GM12865 (cell line): ENCODE data around the gene CYP2W1.

ENCODE experiments used
- DNase-seq: peaks from one replicate; pipeline ENCODE4 v3.0.0; 2010; ENCODE audit warnings: low read depth
- H3K4me3 ChIP-seq: 2 replicates; pipeline ENCODE4 v1.5.1; 2011; ENCODE audit warnings: mild to moderate bottlenecking, low read depth, low read length, control low read depth
- TF ChIP-seq, protein P1 (sequence below): IDR thresholded peaks from 2 replicates; pipeline ENCODE4 v1.5.1; 2011; ENCODE audit warnings: low read length, control low read depth, low read depth, inconsistent platforms; ENCODE audit not compliant: insufficient read depth; ENCODE audit errors: missing control alignments

Gene CYP2W1

GRCh38 chr7:979151-979550 lies 3.8 kb upstream of the CYP2W1 start:
- TF ChIP-seq, protein P1, sequence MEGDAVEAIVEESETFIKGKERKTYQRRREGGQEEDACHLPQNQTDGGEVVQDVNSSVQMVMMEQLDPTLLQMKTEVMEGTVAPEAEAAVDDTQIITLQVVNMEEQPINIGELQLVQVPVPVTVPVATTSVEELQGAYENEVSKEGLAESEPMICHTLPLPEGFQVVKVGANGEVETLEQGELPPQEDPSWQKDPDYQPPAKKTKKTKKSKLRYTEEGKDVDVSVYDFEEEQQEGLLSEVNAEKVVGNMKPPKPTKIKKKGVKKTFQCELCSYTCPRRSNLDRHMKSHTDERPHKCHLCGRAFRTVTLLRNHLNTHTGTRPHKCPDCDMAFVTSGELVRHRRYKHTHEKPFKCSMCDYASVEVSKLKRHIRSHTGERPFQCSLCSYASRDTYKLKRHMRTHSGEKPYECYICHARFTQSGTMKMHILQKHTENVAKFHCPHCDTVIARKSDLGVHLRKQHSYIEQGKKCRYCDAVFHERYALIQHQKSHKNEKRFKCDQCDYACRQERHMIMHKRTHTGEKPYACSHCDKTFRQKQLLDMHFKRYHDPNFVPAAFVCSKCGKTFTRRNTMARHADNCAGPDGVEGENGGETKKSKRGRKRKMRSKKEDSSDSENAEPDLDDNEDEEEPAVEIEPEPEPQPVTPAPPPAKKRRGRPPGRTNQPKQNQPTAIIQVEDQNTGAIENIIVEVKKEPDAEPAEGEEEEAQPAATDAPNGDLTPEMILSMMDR: no peak
- DNase-seq: no peak
- H3K4me3 ChIP-seq: no peak overlapping the region

DNA sequence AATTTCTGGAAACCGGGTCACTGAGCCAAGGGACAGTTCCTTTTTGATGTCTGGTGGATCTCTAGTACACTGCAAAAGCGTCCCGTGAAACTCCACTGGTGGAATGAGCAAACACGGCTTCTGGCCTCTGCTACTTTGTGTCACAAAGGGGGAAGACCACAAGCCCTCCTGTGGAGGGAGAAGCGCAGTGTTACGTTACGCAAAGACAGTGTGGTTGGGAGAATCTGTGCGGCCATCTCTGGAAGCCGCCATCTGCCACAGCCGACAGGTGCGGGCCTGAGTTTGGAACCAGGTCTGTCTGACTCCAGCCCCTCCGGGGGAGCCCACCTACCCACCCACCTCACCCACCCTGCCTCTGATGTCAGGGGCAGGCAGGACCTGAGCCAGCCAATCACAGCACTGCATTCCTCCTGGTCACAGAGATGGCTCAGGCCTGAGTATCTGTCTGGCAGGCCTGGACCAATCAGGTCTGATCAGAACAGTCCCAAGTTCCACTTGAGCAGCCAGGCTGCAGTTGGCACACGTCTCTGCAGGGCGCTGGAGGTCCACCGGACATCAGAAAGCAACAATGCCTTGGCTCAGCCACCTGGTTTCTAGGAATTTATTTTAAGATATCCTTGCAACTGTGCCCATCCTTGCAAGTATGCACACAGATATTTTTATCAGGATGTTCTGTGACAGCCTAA lies 3.0 kb upstream of the CYP2W1 start:
- no peak for DNase-seq
- TF ChIP-seq, protein P1: no peak
- no peak overlapping the region for H3K4me3 ChIP-seq

DNA sequence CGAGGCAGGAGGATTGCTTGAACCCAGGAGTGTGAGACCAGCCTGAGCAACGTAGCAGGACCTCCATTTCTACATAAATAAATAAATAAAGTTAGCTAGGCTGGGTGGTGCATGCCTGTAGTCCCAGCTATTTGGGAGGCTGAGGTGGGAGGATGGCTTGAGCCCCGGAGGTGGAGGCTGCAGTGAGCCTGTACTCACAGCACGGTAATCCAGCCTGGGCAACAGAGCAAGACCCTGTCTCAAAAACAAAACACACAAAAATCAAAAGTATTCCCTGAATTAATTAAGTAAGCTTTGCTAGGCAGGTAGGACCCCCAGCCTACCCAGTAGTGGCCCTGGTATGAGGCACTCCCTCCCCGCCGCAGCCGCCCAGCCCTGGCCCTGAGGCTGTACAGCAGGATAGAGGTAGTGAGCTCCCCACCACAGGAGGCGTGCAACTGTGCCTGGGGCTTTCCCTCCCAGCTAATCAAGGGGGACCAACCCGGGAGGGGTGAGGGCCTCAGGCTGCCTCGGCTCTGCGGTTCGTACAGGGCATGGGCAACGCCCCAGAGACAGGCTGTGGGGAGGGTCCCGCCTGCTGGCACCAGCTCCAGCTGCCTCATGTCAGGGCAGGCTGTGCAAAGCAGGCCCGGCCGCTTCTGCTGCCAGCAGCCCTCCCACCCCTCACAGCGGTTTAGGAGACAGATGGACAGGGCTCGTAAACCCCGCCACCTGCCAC lies 1.0 kb upstream of the CYP2W1 start:
- H3K4me3 ChIP-seq: no peak overlapping the region
- no peak for DNase-seq
- TF ChIP-seq, protein P1: no peak

GRCh38 chr7:982511-983003 lies 424 bp upstream of the CYP2W1 start:
- DNase-seq: no peak
- TF ChIP-seq, protein P1: no peak
- H3K4me3 ChIP-seq: no peak overlapping the region

- TF ChIP-seq, protein P1: no peak
- H3K4me3 ChIP-seq: no peak overlapping the region
- DNase-seq: no peak
These were observed 663 bp downstream of the CYP2W1 start for GRCh38 chr7:983616-984071.

- TF ChIP-seq, protein P1: no peak
- no peak overlapping the region for H3K4me3 ChIP-seq
- no peak for DNase-seq
These were observed 1.6 kb downstream of the CYP2W1 start for GRCh38 chr7:984361-985126.
